ENCODE measurements around the gene AGL.
"Not testable (repeated sequence)": the region's sequence is repeated elsewhere in the genome, so short reads cannot be mapped to it uniquely, and the experiment has no call there.

AGL gene

GRCh38 chr1:99950486-99950885 is 100.3 kb downstream of the AGL start:
- TF ChIP-seq POLR2A (IDR thresholded peaks at IDR 0.05; ENCODE audit: low read length) (no peak), GATA1 (IDR thresholded peaks at IDR 0.05; ENCODE audit: low read depth, low read length) (no peak)
- no peak for DNase-seq

DNA sequence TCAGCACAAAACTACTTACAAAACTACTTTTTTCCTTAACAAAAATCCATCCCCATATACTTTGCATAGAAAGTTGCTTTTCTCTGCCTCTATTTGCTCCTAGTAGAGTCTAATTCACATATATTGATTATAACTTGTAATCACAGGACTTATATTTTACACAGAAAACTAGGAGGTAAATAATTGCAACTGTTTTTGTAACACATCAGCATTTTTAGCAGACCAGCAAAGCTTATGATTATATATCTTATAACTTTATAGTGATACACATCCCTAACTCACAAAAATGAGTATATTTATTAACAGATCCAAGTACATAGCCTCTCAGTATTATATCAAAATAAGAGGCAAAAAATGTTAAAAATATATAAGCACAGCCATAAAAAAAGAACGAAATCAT is 102.4 kb downstream of the AGL start:
- DNase-seq = no peak
- TF ChIP-seq GATA1 (IDR thresholded peaks at IDR 0.05; ENCODE audit: low read depth, low read length) = no peak
- TF ChIP-seq POLR2A (IDR thresholded peaks at IDR 0.05; ENCODE audit: low read length) = no peak

DNA sequence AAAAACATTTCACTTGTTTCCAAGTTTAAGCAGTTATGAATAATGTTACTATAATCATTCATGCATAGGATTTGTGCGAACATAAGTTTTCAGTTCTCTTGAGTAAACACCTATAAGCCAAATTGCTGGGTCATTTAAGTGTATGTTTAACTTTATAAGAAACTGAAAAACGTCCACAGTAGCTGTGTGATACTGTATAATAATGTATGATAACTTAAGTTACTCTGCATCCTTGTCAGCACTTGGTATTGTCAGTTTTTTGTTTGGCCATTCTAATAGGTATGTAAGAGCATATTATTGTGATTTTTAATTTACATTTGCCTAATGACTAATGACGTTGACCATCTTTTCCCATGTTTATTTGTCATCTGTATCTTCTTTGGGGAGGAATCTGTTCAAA is 105.2 kb downstream of the AGL start:
- TF ChIP-seq POLR2A (IDR thresholded peaks at IDR 0.05; ENCODE audit: low read length) (no peak), GATA1 (IDR thresholded peaks at IDR 0.05; ENCODE audit: low read depth, low read length) (no peak)
- no peak for DNase-seq

DNA sequence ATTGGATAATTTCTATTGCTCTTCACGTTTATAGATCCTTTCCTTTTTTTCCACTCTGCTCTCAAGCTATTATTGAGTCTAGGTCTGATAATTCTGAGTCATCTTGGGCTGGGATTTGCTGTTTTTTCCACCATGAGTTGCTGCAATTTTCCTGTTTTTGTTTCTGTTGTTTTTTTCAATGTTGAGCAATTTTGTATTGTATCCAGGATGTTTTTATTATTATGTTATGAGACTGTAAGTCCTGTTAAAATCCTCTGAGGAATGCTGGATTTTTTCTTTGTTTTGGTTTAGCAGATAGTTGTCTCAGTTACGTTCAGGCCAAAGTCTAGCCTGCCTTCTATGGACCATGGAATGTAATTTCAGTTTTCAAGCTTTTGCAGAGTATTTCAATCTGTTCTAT is 106.6 kb downstream of the AGL start:
- no peak for DNase-seq
- TF ChIP-seq GATA1 (IDR thresholded peaks at IDR 0.05; ENCODE audit: low read depth, low read length) (no peak), POLR2A (IDR thresholded peaks at IDR 0.05; ENCODE audit: low read length) (no peak)

- TF ChIP-seq POLR2A (IDR thresholded peaks at IDR 0.05; ENCODE audit: low read length) = no peak
- no peak for TF ChIP-seq GATA1 (IDR thresholded peaks at IDR 0.05; ENCODE audit: low read depth, low read length)
- no peak for DNase-seq
These were observed 107.7 kb downstream of the AGL start for GRCh38 chr1:99957818-99958217.

DNA sequence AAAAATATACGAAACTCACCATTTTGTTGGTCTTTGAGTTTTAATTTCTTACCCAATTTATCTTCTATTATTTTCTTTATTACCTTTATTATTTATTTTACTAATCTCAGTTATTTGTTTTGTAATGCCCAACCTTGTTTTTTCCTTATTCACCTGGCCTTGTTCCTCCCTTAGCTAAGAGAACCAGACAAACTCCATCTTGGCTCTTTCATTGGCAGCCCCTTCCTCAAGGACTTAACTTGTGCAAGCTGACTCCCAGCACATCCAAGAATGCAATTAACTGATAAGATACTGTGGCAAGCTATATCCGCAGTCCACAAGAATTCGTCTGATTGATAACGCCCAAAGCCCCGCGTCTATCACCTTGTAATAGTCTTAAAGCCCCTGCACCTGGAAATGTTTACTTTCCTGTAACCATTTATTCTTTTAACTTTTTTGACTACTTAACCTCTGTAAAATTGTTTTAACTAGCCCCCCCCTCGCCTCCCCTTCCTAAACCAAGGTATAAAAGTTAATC is 109.1 kb downstream of the AGL start:
- DNase-seq = not testable (repeated sequence)

DNA sequence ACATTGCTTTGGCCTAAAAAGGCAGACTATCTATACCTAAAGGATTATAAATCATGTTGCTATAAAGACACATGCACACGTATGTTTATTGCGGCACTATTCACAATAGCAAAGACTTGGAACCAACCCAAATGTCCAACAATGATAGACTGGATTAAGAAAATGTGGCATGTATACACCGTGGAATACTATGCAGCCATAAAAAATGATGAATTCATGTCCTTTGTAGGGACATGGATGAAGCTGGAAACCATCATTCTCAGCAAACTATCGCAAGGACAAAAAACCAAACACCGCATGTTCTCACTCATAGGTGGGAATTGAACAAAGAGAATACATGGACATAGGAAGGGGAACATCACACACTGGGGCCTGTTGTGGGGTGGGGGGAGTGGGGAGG is 110.1 kb downstream of the AGL start:
- DNase-seq = not testable (repeated sequence)

GRCh38 chr1:99963041-99963795 is 113.1 kb downstream of the AGL start:
- TF ChIP-seq POLR2A (IDR thresholded peaks at IDR 0.05; ENCODE audit: low read length) (no peak), GATA1 (IDR thresholded peaks at IDR 0.05; ENCODE audit: low read depth, low read length) (no peak)
- DNase-seq = no peak

- no peak for TF ChIP-seq POLR2A (IDR thresholded peaks at IDR 0.05; ENCODE audit: low read length)
- TF ChIP-seq GATA1 (IDR thresholded peaks at IDR 0.05; ENCODE audit: low read depth, low read length) = no peak
- peak in 1 of 2 experiments; percentile 3 for DNase-seq
These were observed 114.6 kb downstream of the AGL start for GRCh38 chr1:99964806-99965205.

DNA sequence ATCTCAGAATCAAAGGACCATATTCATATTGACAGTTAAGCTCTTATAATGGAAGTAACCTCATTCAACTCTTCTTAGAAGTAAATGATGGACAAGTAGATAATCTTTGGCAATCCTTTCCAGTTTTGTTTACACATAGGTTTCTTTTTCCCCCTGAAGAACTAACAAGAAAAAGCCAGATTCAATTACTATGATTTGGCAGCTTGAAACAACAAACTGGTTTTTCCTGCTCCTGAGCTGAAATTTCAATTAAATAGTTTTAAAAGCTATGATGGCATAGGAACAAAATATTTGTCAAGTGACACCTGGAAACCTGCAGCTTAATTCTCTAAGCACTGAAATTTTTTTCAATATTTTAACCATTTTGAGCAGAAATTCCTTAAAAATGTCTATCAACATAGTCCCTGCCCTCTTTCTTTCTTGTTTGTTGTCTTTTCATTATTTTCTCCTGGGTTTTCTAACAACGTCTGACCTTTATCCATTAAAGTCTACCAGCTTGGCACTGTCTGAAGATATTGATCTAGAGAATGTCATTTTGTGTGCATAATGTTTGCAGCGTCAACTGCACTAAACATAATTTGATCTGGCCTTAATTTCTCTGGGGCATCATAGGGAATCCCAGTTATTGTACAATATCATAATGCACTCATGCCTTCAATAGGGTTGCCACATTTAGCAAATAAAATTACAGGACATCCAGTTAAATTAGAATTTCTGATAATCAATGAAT is 115.7 kb downstream of the AGL start:
- TF ChIP-seq GATA1 (IDR thresholded peaks at IDR 0.05; ENCODE audit: low read depth, low read length) (no peak), POLR2A (IDR thresholded peaks at IDR 0.05; ENCODE audit: low read length) (no peak)
- DNase-seq = no peak

DNA sequence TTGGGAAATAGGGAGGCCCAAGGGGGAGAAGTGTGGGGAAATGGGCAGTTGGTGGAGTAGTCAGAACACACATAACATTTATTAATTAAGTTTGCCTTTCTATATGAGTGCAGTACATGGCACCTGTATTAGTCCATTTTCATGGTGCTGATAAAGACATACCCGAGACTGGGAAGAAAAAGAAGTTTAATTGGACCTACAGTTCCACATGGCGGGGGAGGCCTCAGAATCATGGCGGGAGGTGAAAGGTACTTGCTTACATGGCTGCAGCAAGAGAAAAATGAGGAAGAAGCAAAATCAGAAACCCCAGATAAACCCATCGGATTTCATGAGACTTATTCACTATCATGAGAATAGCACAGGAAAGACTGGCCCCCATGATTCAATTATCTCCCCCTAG is 118.1 kb downstream of the AGL start:
- DNase-seq = no peak
- TF ChIP-seq GATA1 (IDR thresholded peaks at IDR 0.05; ENCODE audit: low read depth, low read length) = no peak

- no peak for DNase-seq
- TF ChIP-seq POLR2A (IDR thresholded peaks at IDR 0.05; ENCODE audit: low read length) = no peak
These were observed 119.1 kb downstream of the AGL start for GRCh38 chr1:99969260-99969728.

- DNase-seq = peak; percentile 84 to 88
- TF ChIP-seq GATA1 (IDR thresholded peaks at IDR 0.05; ENCODE audit: low read depth, low read length) = no peak
- peak; percentile 81 for TF ChIP-seq POLR2A (IDR thresholded peaks at IDR 0.05; ENCODE audit: low read length)
These were observed 119.8 kb downstream of the AGL start, which contains the start of gene SLC35A3 for GRCh38 chr1:99969729-99970621. Gene SLC35A3 (plus strand): TSS chr1:99969996. CDS start chr1:99993555, 23,559 bp downstream.

GRCh38 chr1:99970713-99971255 is 120.6 kb downstream of the AGL start:
- DNase-seq = peak; percentile 19 to 41
- TF ChIP-seq POLR2A (IDR thresholded peaks at IDR 0.05; ENCODE audit: low read length) (no peak), GATA1 (IDR thresholded peaks at IDR 0.05; ENCODE audit: low read depth, low read length) (no peak)

- DNase-seq = not testable (repeated sequence)
These were observed 121.9 kb downstream of the AGL start for GRCh38 chr1:99972066-99972465.
